Tibial nerve (tissue), 3 donors: Measurements from ENCODE around the gene SEL1L3.

Source experiments
- POLR2A ChIP-seq, 2 donors: fragments of 450-650 bp; IDR thresholded peaks; one replicate each; pipeline ENCODE4 v1.6.1; 2017; ENCODE audit warnings: antibody characterized with exemption in 2 of 2, mild to moderate bottlenecking in 2 of 2, moderate library complexity in 2 of 2
- TF ChIP-seq, protein P1 (sequence below), 5 experiments: fragments of 200-600 bp in 3 of 5; fragments of 450-650 bp in 2 of 5; sonication (generic) in 3 of 5; IDR thresholded peaks; one replicate each; pipeline ENCODE4 v1.5.1; 2016 to 2019; ENCODE audit warnings: antibody characterized with exemption in 5 of 5, mild to moderate bottlenecking in 3 of 5, moderate library complexity in 2 of 5

DNA sequence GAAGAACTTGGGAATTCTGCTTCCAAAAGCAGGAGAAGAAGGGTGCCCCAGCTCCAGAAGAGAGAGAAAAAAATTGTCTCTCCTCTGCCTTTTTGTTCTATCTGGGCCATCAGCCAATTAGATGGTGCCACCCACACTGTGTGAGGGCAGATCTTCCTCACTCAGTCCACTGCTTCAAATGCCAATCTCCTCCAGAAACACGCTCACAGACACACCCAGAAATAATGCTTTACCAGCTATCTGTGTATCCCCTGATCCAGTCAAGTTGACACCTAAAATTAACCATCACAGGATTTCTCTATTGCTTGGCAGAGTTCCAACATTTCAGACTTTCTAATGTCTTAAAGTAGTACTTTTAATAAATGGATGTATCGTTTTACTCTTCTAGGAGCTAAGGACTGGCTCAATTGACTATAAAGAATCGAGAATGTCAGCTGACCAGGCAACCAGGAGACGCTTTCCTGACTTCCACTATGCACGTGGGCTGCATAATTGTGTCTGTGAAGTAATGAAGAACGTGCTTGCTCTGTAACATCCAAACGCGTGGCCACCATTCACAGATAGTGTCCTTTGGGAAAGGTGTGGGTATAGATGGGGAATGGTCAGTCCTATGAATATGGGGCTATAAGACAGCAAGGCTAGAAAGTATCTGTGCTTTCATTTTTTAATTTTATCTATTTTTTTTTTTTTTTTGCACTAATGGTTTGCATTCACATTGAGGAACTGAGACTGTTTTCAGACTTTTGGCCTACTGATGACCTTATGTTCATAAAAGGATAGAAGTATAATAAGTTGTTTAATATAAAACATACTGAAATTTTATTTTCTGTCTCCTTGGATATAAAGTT, 41.3 kb upstream of the SEL1L3 start:
- no peak for TF ChIP-seq POLR2A (IDR thresholded peaks at IDR 0.05)
- TF ChIP-seq, protein P1, sequence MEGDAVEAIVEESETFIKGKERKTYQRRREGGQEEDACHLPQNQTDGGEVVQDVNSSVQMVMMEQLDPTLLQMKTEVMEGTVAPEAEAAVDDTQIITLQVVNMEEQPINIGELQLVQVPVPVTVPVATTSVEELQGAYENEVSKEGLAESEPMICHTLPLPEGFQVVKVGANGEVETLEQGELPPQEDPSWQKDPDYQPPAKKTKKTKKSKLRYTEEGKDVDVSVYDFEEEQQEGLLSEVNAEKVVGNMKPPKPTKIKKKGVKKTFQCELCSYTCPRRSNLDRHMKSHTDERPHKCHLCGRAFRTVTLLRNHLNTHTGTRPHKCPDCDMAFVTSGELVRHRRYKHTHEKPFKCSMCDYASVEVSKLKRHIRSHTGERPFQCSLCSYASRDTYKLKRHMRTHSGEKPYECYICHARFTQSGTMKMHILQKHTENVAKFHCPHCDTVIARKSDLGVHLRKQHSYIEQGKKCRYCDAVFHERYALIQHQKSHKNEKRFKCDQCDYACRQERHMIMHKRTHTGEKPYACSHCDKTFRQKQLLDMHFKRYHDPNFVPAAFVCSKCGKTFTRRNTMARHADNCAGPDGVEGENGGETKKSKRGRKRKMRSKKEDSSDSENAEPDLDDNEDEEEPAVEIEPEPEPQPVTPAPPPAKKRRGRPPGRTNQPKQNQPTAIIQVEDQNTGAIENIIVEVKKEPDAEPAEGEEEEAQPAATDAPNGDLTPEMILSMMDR (IDR thresholded peaks at IDR 0.05), result no peak
